Ecto neural progenitor cell (in vitro differentiated cells): ENCODE results near the gene GRHL1.

Experiments
- DNase-seq: peaks from one replicate; pipeline ENCODE4 v3.0.0-alpha.2; 2018; ENCODE audit warnings: low spot score

The GRHL1 gene

GRCh38 chr2:10042301-10043161, 91.0 kb downstream of the GRHL1 start:
- peak; percentile 79 for DNase-seq

- peak; percentile 93 for DNase-seq
Observed at GRCh38 chr2:10043256-10043905, 91.9 kb downstream of the GRHL1 start, which contains the start of gene KLF11. TSS of gene KLF11 (plus strand) at chr2:10043550. CDS start at chr2:10043717, 167 bp downstream.

- peak; percentile 94 for DNase-seq
Observed at GRCh38 chr2:10043906-10044601, 92.6 kb downstream of the GRHL1 start.

GRCh38 chr2:10045561-10046355, 94.3 kb downstream of the GRHL1 start:
- no peak for DNase-seq

GRCh38 chr2:10046931-10047330, 95.4 kb downstream of the GRHL1 start:
- DNase-seq: no peak

GRCh38 chr2:10047616-10048500, 96.4 kb downstream of the GRHL1 start:
- no peak for DNase-seq

- no peak for DNase-seq
Observed at GRCh38 chr2:10048501-10049171, 97.1 kb downstream of the GRHL1 start.
